Measurements from ENCODE around the gene GNA12. TPM values are rescaled to one million over a fixed set of nuclear protein-coding genes. Genes with fewer than 3 reads are reported as not detected.

Gene GNA12
- total and polyA plus RNA-seq, 10 of the 15 experiments (the other 5 are each of a cell fraction or from before 2014, with no cell fraction given): 1.9 to 51.8 (median 12.6) TPM

DNA sequence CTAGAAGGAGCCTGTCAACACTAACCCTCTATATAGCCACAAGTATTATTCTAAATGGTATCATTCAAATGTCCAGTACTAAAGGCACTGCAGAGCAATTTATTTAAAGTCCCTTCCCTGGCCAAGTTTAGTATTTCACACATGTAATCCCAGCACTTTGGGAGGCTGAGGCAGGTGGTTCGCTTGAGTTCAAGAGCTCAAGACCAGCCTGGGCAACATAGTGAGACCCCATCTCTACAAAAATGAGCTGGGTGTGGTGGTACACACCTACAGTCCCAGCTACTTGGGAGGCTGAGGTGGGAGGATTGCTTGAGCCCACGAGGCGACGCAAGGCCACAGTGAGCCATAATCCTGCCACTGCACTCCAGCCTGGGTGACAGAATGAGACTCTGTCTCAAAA is 3.6 kb downstream of the GNA12 start:
- POLR2A ChIA-PET: interaction anchor here (0.7 to 1.9 kb wide), 3 partner anchors 10 to 130 kb away, joined by 3 to 6 read pairs (median 5); no protein-coding TSS in a partner anchor
- WGBS (ENCODE audit: insufficient coverage, insufficient replicate concordance, low lambda C conversion rate, missing lambda C conversion rate): 98% methylated on average over 4 of the region's 4 CpGs

More for the DNA sequence above, 3.6 kb downstream of the GNA12 start:
- no peak overlapping the region for H3K27ac ChIP-seq (ENCODE audit: control insufficient read depth, insufficient read depth)
- H3K79me2 ChIP-seq (ENCODE audit: control insufficient read depth, insufficient read depth, low read length): peaks cover 9% of the 10 kb centered on the region
- peaks cover 30% of the 10 kb centered on the region for H3K4me1 ChIP-seq (ENCODE audit: control insufficient read depth, insufficient read depth, low read length)
- no peak overlapping the region for H2AFZ ChIP-seq (ENCODE audit: control insufficient read depth, low read depth, low read length)
- FAIRE-seq (no peak), DNase-seq (ENCODE audit: low read depth, low spot score) (no peak), ATAC-seq (no peak)
- no peak overlapping the region for H3K4me3 ChIP-seq
- H3K4me2 ChIP-seq (ENCODE audit: control insufficient read depth, insufficient read depth): no peak overlapping the region
- intact Hi-C loops (cut with micrococcal nuclease; ENCODE audit: unreplicated experiment): loop anchor here (5.0 kb wide), 1 partner anchor 128 kb away; no protein-coding TSS in a partner anchor
- no TSS peak for BruUV-seq (replicated peaks)
- no peaks in the 10 kb centered on the region for H4K20me1 ChIP-seq (ENCODE audit: control insufficient read depth, insufficient read depth)
- in situ Hi-C loops (cut with MboI): no loop called here
- TF ChIP-seq RBBP5 (conservative IDR thresholded peaks at IDR 0.05) (no peak), BHLHE40 (IDR thresholded peaks at IDR 0.05; ENCODE audit: borderline replicate concordance in 1 of 2, low read depth in 2 of 2, low read length in 1 of 2) (no peak), CBX5 (IDR thresholded peaks at IDR 0.05; ENCODE audit: low read depth) (no peak), JUND (IDR thresholded peaks at IDR 0.05; ENCODE audit: low read depth, low read length) (no peak), E4F1 (IDR thresholded peaks at IDR 0.05; ENCODE audit: borderline replicate concordance, partially characterized antibody) (no peak), MEF2B (IDR thresholded peaks at IDR 0.05; ENCODE audit: partially characterized antibody, poor library complexity, severe bottlenecking) (no peak), WRNIP1 (IDR thresholded peaks at IDR 0.05; ENCODE audit: borderline replicate concordance, low read depth, low read length) (no peak)
- TF ChIP-seq, protein P1, sequence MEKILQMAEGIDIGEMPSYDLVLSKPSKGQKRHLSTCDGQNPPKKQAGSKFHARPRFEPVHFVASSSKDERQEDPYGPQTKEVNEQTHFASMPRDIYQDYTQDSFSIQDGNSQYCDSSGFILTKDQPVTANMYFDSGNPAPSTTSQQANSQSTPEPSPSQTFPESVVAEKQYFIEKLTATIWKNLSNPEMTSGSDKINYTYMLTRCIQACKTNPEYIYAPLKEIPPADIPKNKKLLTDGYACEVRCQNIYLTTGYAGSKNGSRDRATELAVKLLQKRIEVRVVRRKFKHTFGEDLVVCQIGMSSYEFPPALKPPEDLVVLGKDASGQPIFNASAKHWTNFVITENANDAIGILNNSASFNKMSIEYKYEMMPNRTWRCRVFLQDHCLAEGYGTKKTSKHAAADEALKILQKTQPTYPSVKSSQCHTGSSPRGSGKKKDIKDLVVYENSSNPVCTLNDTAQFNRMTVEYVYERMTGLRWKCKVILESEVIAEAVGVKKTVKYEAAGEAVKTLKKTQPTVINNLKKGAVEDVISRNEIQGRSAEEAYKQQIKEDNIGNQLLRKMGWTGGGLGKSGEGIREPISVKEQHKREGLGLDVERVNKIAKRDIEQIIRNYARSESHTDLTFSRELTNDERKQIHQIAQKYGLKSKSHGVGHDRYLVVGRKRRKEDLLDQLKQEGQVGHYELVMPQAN (conservative IDR thresholded peaks at IDR 0.05): no peak
- H3K36me3 ChIP-seq (ENCODE audit: control insufficient read depth in 2 of 2, insufficient read depth in 2 of 2, low read length in 1 of 2): 0 out of 4 replicates have a peak, but pooled peaks cover 0 to 5% of the 10 kb centered on the region in 2 experiments
- SMC1A ChIA-PET (ENCODE audit: uncharacterized antibody, unreplicated experiment): interaction anchor here (1.3 to 3.3 kb wide), 4 partner anchors 19 to 130 kb away, joined by 6 to 12 read pairs (median 10); no protein-coding TSS in a partner anchor
- H3K9me3 ChIP-seq (replicated peaks; ENCODE audit: control insufficient read depth, insufficient read depth, low read length): no peaks in the 10 kb centered on the region
- CTCF ChIA-PET: interaction anchor here (1.0 to 3.4 kb wide), 6 partner anchors 16 to 225 kb away, joined by 3 to 16 read pairs (median 4); no protein-coding TSS in a partner anchor
- RAD21 ChIA-PET (ENCODE audit: unreplicated experiment): interaction anchor here (0.9 to 2.8 kb wide), 6 partner anchors 11 to 131 kb away, joined by 3 to 12 read pairs (median 4); no protein-coding TSS in a partner anchor
- H3K9ac ChIP-seq (ENCODE audit: control insufficient read depth, insufficient read depth, low read length): no peak overlapping the region
- H3K27me3 ChIP-seq (replicated peaks in 1 of 2; ENCODE audit: control insufficient read depth in 2 of 2, insufficient read depth in 2 of 2, low read length in 1 of 2): no peaks in the 10 kb centered on the region
